DMS 273 (cell line): ENCODE results near the gene ATRAID.

Source experiments
- DNase-seq: peaks from one replicate; lab custom pipeline; 2025; ENCODE audit not compliant: unreplicated experiment; lab: John Stamatoyannopoulos, UW

The ATRAID gene

DNA sequence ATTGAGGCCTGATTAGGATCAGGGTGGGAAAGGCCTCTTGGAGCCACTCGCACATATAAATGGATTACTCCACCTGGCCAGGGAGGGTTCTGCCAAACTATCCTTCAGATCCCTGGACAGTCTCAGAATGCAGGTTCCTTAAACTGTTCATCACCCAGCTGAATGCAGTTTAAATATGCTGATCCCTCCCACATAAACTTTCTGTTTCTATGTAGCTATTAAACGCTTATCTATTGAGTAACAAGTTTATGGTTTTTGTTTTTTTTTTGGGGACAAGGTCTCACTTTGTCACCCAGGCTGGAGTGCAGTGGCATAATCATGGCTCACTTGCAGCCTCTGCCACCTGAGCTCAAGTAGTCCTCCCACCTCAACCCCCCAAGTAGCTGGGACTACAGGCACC, 7.2 kb downstream of the ATRAID start:
- no peak for DNase-seq

- no peak for DNase-seq
Measured at GRCh38 chr2:27220091-27220490, 8.2 kb downstream of the ATRAID start.

GRCh38 chr2:27221166-27221565, 9.3 kb downstream of the ATRAID start:
- DNase-seq = no peak

DNA sequence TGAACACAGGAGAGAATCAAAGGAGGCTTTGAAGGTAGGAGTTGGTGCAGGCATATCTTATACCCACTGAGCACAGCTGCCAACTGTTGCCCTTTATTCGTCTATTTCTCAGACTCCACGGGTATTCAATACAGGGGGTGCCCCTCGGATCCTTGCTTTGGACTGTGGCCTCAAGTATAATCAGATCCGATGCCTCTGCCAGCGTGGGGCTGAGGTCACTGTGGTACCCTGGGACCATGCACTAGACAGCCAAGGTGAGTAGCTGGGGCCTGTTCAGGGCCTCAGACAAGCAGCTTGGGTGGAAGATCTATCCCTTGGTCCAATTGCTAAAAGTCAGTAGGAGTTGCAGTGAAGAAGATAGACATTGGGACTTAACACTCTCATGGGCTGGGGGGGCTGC, 10.6 kb downstream of the ATRAID start:
- no peak for DNase-seq

- no peak for DNase-seq
Measured at GRCh38 chr2:27223416-27223815, 11.6 kb downstream of the ATRAID start.

DNA sequence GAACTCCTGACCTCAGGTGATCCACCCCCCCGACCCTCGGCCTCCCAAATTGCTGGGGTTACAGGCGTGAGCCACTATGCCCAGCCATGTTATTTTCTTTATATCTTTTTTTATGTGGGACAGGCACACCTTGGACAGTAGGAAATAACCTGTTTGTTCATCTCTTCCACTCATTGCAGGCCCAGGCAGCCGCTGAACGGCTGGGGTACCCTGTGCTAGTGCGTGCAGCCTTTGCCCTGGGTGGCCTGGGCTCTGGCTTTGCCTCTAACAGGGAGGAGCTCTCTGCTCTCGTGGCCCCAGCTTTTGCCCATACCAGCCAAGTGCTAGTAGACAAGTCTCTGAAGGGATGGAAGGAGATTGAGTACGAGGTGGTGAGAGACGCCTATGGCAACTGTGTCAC, 13.7 kb downstream of the ATRAID start:
- no peak for DNase-seq

- DNase-seq = no peak
Measured at GRCh38 chr2:27227501-27227900, 15.7 kb downstream of the ATRAID start.

GRCh38 chr2:27231921-27232320, 20.1 kb downstream of the ATRAID start:
- no peak for DNase-seq

DNA sequence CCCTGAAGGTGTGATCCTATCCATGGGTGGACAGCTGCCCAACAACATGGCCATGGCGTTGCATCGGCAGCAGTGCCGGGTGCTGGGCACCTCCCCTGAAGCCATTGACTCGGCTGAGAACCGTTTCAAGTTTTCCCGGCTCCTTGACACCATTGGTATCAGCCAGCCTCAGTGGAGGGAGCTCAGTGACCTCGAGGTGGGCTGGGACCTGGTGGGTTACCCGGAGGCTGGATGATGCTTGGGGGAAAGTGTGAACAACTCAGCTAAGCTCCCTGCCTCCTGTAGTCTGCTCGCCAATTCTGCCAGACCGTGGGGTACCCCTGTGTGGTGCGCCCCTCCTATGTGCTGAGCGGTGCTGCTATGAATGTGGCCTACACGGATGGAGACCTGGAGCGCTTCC, 21.5 kb downstream of the ATRAID start:
- no peak for DNase-seq

DNA sequence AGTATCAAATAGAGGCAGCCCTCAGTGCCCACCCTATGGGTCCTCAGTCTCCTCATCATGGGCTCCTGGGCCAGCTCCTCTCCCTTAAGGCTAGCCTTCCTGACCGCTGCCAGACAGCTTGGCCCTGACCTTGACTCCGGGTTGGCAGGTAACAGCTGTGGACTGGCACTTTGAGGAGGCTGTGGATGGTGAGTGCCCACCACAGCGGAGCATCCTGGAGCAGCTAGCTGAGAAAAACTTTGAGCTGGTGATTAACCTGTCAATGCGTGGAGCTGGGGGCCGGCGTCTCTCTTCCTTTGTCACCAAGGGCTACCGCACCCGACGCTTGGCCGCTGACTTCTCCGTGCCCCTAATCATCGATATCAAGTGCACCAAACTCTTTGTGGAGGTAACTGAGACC, 24.3 kb downstream of the ATRAID start:
- no peak for DNase-seq

- no peak for DNase-seq
Measured at GRCh38 chr2:27236626-27237025, 24.8 kb downstream of the ATRAID start.

- no peak for DNase-seq
Measured at GRCh38 chr2:27237341-27237945, 25.6 kb downstream of the ATRAID start.

GRCh38 chr2:27238976-27239375, 27.1 kb downstream of the ATRAID start:
- no peak for DNase-seq

- DNase-seq = no peak
Measured at GRCh38 chr2:27240406-27240805, 28.6 kb downstream of the ATRAID start.

- DNase-seq = no peak
Measured at GRCh38 chr2:27241761-27242613, 30.1 kb downstream of the ATRAID start.

GRCh38 chr2:27242614-27242951, 30.7 kb downstream of the ATRAID start:
- no peak for DNase-seq

DNA sequence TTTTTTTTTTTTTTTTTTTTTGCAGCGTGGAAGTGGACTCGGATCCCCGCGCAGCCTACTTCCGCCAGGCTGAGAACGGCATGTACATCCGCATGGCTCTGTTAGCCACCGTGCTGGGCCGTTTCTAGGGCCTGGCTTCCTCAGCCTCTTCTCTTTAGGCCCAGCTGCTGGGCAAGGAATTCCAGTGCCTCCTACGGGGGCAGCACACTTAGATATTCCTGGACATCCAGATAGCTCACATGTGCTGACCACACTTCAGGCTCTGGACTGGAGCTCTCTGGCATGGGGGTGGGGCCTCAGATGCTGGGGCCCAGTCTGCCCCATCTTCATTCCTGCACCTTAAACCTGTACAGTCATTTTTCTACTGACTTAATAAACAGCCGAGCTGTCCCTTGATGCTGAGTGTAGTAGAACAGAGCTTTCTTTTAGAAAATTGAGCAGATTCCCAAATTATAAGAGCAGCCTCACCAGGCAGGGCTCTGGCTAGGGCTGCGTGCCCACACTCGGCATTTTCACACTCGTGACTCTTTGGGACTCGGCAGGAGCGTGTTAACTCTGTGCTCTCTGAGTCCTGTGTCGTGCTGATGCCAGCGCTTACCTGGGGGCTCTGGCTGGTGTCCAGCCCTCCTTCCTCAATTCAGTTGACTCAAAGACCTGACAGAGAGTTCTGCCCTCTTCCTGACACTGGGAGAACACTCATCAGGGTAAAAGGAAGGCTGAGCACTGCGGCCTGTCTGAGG, 31.7 kb downstream of the ATRAID start:
- no peak for DNase-seq

DNA sequence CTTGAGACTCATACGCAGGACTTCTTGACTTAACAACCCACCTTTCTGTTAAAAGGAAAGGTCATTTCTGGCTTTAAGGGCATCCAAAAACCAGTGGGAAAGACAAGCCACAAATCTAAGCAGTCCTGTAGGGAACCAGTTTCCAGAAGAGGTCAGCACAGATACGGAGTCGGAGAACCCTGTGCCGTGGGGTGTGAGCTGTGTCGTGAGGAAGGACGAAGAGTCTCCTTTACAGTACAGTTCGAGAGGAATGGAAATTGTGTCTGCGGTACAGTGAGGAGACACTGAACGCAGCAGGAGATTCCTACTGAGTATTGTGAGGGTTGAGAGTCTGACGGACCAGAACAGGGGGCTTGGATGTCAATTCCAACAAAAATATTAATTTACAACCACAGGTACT, 33.3 kb downstream of the ATRAID start:
- no peak for DNase-seq

DNA sequence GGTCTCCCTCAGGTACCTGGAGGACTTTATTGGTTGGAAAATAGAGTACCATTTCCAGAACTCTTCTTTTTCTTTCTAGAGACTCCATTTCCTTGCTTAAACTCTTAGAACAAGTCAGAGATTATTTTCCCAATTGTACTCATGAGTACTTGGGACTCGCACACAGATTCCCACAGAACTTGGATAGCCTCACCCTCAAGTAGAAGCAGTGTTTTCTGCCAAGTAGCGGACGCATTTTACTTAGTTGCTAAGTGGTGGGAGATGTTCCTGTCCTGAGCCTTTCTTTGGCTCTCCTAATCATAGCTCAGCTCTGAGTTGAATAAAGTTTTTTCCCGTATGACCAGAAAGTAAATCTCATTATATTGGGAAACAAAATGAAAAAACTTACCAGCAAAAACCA, 33.8 kb downstream of the ATRAID start:
- DNase-seq = no peak

GRCh38 chr2:27247893-27248292, 36.1 kb downstream of the ATRAID start:
- DNase-seq = no peak

DNA sequence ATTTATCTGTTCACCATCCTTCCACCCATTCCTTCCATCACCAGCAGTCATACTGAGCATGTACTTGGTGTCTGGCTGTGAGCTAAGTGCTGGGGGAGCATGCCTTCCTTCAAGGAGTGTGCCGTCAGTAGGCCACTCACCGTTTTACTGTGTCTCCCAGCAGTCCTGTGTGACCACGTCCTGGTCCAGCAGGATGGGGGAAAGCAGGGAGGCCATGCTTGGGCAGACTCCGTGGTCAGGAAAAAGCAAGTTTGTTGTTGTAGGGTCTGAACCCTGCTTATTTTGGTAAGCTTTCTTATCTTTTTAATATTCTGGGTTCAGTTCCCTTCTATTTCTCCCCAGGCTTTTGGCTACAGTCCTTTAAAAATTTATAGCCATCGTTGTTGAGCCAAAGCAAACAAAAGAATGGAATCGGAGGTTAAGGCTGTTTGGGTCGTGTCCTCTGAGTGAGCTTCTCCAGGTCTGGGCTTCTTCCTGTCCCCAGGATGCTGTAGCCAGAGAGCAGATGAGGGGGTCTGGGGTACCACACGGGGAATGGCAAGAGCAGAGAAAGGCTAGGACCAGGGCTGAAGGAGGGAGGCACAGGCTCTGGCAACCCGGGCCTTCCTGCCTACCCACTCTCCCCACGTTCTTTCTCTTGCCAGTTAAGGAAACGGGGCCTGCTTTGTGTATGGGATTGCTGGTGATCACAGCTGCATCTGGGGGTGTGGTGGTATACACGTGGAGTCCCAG, 37.5 kb downstream of the ATRAID start:
- peak; percentile 45 for DNase-seq
